Panc1 (cell line): Measurements from ENCODE around the gene BANF2.

ENCODE experiments used
- CTCF ChIP-seq: fragments of 450-650 bp; IDR thresholded peaks from 2 replicates; pipeline ENCODE4 v1.5.1; 2017; ENCODE audit warnings: mild to moderate bottlenecking
- REST ChIP-seq, 2 experiments: IDR thresholded peaks; 2 replicates each; pipeline ENCODE4 v1.6.1; 2011 to 2012; ENCODE audit warnings: low read depth in 2 of 2, control low read depth in 1 of 2, low read length in 1 of 2, mild to moderate bottlenecking in 1 of 2, moderate library complexity in 1 of 2; ENCODE audit not compliant: insufficient read depth in 1 of 2
- SIN3A ChIP-seq: IDR thresholded peaks from 2 replicates; pipeline ENCODE4 v1.6.1; 2012; ENCODE audit warnings: low read depth, mild to moderate bottlenecking, low read length, moderate library complexity, borderline replicate concordance; ENCODE audit not compliant: insufficient read depth
- TCF7L2 ChIP-seq: IDR thresholded peaks from 2 replicates; pipeline ENCODE4 v1.6.1; 2011; ENCODE audit warnings: mild to moderate bottlenecking, low read depth, low read length, inconsistent platforms

GRCh38 chr20:17712201-17712600, 12.4 kb downstream of the BANF2 start:
- TF ChIP-seq SIN3A (no peak), CTCF (no peak), TCF7L2 (no peak), REST (IDR thresholded peaks at IDR 0.05; ENCODE audit: insufficient read depth in 1 of 2, low read depth in 2 of 2, low read length in 1 of 2) (no peak)
